Right atrium auricular region (tissue), 2 donors: ENCODE data around the gene PTPN9. TPM values are rescaled to one million over a fixed set of nuclear protein-coding genes. Genes with fewer than 3 reads are reported as not detected.

Experiments used
- total RNA-seq, 2 donors: library from RNA; depleted of rRNA; stranded (reverse); fragments of >200 nt; gene quantifications; one replicate each; pipeline ENCODE4 v1.1.0, GENCODE V29; 2016

PTPN9 gene
- total RNA-seq, 2 donors from 2014 or later: 9.6 to 9.9 TPM

Other genes starting within 250 kb of the PTPN9 start
- gene COMMD4, start 243.3 kb downstream of the PTPN9 start, total RNA-seq: 10 to 100 TPM; 47.2 to 52.4 TPM
- 10 to 100 TPM in 1 of 2 donors, 1 to 10 TPM in 1; 6.0 to 11.7 TPM for gene NEIL1, start 232.3 kb downstream of the PTPN9 start, total RNA-seq
- 10 to 100 TPM; 63.2 to 81.8 TPM for gene MAN2C1, start 210.7 kb downstream of the PTPN9 start, total RNA-seq
- gene SIN3A, start 127.6 kb downstream of the PTPN9 start, total RNA-seq: 10 to 100 TPM; 16.0 to 25.5 TPM
- 10 to 100 TPM; 13.7 to 17.3 TPM for gene SNUPN, start 46.4 kb upstream of the PTPN9 start, total RNA-seq
- gene IMP3, start 60.9 kb upstream of the PTPN9 start, total RNA-seq: 100 to 1,000 TPM in 1 of 2 donors, 10 to 100 TPM in 1; 71.2 to 119 TPM
- gene SNX33, start 68.6 kb upstream of the PTPN9 start, total RNA-seq: 10 to 100 TPM; 10.3 to 20.5 TPM
- gene CSPG4, start 133.5 kb upstream of the PTPN9 start, total RNA-seq: 10 to 100 TPM; 32.6 to 55.6 TPM